Activated CD4-positive, alpha-beta T cell treated with anti-CD3 and anti-CD28 coated beads for 36 hours (primary cell): ENCODE data around the gene RASAL3. TPM values are rescaled to one million over a fixed set of nuclear protein-coding genes. Genes with fewer than 3 reads are reported as not detected.
A peak's percentile ranks its signal among the peaks of the same experiment; 100 is the strongest.

Source experiments
- ATAC-seq: fragments of 200-7000 bp; cut with Tn5 transposase; one replicate; pipeline ENCODE4 v1.10.0; 2021; ENCODE audit warnings: mild to moderate bottlenecking, moderate library complexity
- CTCF ChIA-PET: fragments of 350-600 bp; sonication (Branson Sonifier 250); formaldehyde crosslinking; loops from one replicate; lab custom pipeline; 2021; ENCODE audit warnings: antibody characterized with exemption; lab: Charles Lee
- POLR2A ChIA-PET: fragments of 350-600 bp; sonication (Branson Sonifier 250); formaldehyde crosslinking; loops from one replicate; lab custom pipeline; 2021; ENCODE audit warnings: antibody characterized with exemption, inconsistent platforms; lab: Charles Lee
- DNase-seq: peaks from one replicate; pipeline ENCODE4 v3.0.0-alpha.2; 2020
- H3K27ac Mint-ChIP-seq: one replicate; pipeline ENCODE4 v1.8.0; 2021; ENCODE audit warnings: mixed read lengths
- H3K27me3 Mint-ChIP-seq: one replicate; pipeline ENCODE4 v1.8.0; 2021; ENCODE audit warnings: mixed read lengths
- H3K36me3 Mint-ChIP-seq: one replicate; pipeline ENCODE4 v1.8.0; 2021; ENCODE audit warnings: low read depth, mixed read lengths
- H3K4me1 Mint-ChIP-seq: one replicate; pipeline ENCODE4 v1.8.0; 2021; ENCODE audit warnings: mixed read lengths
- H3K4me3 Mint-ChIP-seq: one replicate; pipeline ENCODE4 v1.8.0; 2021; ENCODE audit warnings: mild to moderate bottlenecking, moderate library complexity, mixed read lengths
- H3K9me3 Mint-ChIP-seq: one replicate; pipeline ENCODE4 v1.8.0; 2021; ENCODE audit warnings: low read depth, mixed read lengths
- intact Hi-C, 2 experiments: fragments of 100-400 bp; cut with DNase I in 1 of 2; cut with micrococcal nuclease in 1 of 2; formaldehyde crosslinking; loops; one replicate each; pipeline versions ENCODE4 v1.14.2 to v1.15.1; 2022 to 2024; cut with DNase I, micrococcal nuclease
- total RNA-seq, 2 experiments: library from RNA; stranded (reverse); gene quantifications; one replicate each; pipeline ENCODE4 v1.2.3, GENCODE V29; 2021

Gene RASAL3
- total RNA-seq, 2 experiments from 2014 or later: 80.7 to 97.7 TPM

DNA sequence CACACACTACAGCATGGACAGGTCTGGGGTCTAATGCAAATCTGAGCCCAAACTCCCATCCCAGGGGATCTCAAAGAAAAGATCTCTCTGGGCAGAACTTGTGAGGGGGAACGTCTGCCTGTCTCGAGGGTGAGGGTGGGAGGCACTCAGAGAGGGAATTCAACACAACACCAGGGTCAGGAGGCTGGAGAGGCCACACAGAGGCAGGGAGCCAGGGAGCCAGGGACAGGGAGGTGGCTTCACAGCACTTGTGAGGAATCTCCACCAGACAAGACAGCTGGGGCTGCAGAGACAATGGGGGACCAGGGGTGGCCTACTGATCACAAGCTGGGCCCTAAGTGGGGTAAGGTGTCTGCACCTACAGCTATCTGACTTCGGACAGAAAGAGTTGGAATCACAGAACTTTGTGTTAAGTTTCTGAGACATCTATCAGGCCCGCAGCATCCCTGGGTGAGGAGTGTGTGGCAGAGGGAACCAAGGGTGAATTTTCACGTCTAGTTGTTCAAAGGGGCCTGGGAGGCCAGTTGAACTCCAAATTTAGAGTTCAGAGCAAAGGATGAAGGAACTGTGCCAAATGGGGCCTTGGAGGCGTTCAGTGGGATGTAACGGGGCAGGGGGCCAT is 32.8 kb downstream of the RASAL3 start:
- POLR2A ChIA-PET: interaction anchor here (2.9 kb wide), 1 partner anchor 13 kb away, joined by 19 read pairs; the partner anchor contains the start of gene AKAP8L

DNA sequence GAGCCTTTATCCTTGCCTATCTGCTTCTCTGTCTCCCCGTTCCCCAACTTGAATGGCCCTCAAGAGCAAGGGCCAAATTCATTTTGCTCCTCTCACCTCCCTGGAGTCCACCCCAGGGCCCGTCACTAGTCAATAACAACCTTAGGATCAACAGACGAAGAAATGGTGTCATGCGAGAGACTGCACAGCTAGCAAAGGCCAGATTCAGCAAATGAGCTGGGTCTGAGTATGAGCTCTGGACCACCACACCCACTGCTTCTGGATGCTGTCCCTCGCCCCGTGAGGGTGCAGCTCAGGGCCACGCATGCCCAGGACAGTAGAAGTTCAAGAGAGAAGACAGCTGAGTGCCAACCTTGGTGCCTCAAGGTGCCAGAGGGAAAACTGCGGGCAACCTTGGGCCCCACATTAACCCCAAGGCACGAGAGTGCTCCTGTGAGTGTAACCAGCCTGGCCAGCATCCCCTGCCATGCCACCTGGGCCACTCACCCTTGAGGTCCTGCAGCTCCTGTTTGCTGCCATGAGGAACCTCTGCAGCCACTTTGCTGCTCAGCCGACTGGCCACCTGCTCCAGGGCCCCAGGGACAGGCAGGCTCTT is 33.7 kb downstream of the RASAL3 start:
- CTCF ChIA-PET: interaction anchor here (1.0 to 2.1 kb wide), 2 partner anchors 11 to 306 kb away, joined by 4 to 10 read pairs; partner anchors contain the start of gene AKAP8L
- H3K4me1 Mint-ChIP-seq: peaks cover 23% of the 10 kb centered on the region
- ATAC-seq (no peak), DNase-seq (no peak)
- peak overlapping the region; percentile 91 for H3K27ac Mint-ChIP-seq
- intact Hi-C loops: loop anchor here in 1 of 2 experiments (5.0 kb wide), 1 partner anchor 98 kb away; the partner anchor contains the start of gene BRD4
- H3K36me3 Mint-ChIP-seq: peaks cover 32% of the 10 kb centered on the region
- H3K4me3 Mint-ChIP-seq: peak overlapping the region; percentile 93
- no peaks in the 10 kb centered on the region for H3K9me3 Mint-ChIP-seq
- POLR2A ChIA-PET: interaction anchor here (1.2 kb wide), 1 partner anchor 12 kb away, joined by 4 read pairs; the partner anchor contains the start of gene AKAP8L
- H3K27me3 Mint-ChIP-seq: no peaks in the 10 kb centered on the region

More for the DNA sequence above, 32.8 kb downstream of the RASAL3 start:
- peak overlapping the region; percentile 93 for H3K4me3 Mint-ChIP-seq
- ATAC-seq: no peak
- H3K27ac Mint-ChIP-seq: peak overlapping the region; percentile 91
- no peak for DNase-seq
- peaks cover 25% of the 10 kb centered on the region for H3K36me3 Mint-ChIP-seq
- H3K27me3 Mint-ChIP-seq: no peaks in the 10 kb centered on the region
- H3K4me1 Mint-ChIP-seq: peaks cover 26% of the 10 kb centered on the region
- CTCF ChIA-PET: interaction anchor here (0.6 to 2.1 kb wide), 4 partner anchors 12 to 307 kb away, joined by 3 to 10 read pairs (median 5); partner anchors contain the start of gene AKAP8L
- H3K9me3 Mint-ChIP-seq: no peaks in the 10 kb centered on the region
- intact Hi-C loops: loop anchor here (1.0 to 5.0 kb wide), 9 partner anchors 12 to 405 kb away; partner anchors contain the start of genes AKAP8 (in 1 of the 2), BRD4 (in 1 of the 2) and WIZ (in 1 of the 2)

DNA sequence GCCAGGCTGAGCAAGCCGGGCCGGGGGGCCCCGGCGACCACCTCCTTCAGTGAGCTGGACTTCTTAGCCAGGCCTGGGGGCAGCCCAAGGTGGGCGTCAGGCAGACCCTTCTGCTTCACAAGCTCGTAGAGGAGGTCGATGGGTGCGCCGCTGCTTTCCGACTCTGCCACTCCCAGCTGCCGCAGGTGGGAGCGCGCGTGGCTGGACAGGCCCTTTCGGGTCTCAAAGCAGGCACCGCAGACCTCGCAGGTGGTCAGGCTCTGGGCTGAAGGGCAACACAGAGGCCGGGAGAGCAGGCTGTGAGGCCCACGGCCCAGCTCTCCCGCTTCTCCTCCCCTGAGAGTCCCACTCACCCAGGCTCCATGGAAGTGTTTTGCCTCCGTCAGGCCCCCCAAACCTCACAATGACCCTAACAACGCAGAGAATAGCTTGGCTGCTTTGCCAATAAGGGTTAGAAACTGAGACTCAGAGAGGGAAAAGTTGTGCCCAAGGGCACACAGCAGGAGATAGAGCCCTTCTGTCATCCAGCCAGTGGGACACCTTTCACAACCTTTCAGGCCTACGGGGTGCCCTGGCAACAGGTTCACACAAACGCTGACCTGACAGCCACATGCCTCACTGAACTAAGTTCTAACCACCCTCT is 34.4 kb downstream of the RASAL3 start:
- intact Hi-C loops: loop anchor here in 1 of 2 experiments (5.0 kb wide), 1 partner anchor 98 kb away; the partner anchor contains the start of gene BRD4
- Mint-ChIP-seq H3K9me3 (no peaks in the 10 kb centered on the region), H3K36me3 (peaks cover 34% of the 10 kb centered on the region), H3K4me3 (no peak overlapping the region), H3K27me3 (no peaks in the 10 kb centered on the region), H3K27ac (no peak overlapping the region), H3K4me1 (peaks cover 23% of the 10 kb centered on the region)
- CTCF ChIA-PET: interaction anchor here (2.1 kb wide), 1 partner anchor 10 kb away, joined by 10 read pairs; the partner anchor contains the start of gene AKAP8L
- ATAC-seq (no peak), DNase-seq (no peak)
- POLR2A ChIA-PET: interaction anchor here (1.2 to 1.4 kb wide), 3 partner anchors 11 to 13 kb away, joined by 3 to 4 read pairs (median 4); partner anchors contain the start of gene AKAP8L

DNA sequence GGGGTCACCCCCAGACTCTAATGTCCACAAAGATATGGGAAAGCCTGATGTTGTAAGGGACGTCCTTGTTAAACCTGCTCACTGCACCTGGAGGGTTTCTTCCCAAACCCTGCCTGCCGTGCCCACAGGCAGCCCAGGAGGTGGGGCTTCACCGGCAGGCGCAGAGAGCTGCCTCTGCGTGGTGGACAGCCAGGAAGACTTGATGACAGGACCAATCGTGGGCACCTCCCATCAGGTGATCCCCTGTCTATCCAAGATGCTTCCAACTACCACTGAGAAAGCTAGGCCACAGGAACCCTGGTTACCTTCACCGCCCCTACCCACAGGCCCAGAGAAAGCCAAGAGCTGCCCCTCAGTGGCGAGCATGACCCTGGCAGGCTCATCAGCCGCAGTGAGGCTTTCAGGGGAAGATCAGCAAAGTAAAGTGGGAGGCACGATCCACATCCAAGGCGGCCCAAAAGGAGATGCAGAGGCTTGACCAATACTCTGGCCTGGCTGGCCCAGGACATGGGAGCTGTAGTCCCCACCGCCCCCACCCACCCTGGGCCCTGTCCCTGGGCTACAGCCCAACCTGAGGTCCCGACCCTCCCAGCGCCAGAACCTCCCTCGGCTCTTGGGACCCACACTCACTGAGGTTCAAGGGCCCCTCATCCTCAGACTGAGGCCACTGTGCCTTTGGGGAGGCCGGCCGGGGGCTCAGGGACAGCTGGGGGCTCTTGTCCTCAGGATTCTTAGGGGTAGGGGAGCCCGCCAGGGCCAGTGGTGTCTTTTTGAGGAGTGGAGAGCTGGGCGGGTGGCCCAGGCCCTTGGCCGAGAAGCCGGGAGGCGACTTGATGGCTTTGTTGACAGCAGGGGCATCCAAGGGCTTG is 35.2 kb downstream of the RASAL3 start:
- intact Hi-C loops: no loop called here
- no peak overlapping the region for H3K4me3 Mint-ChIP-seq
- POLR2A ChIA-PET: interaction anchor here (1.1 to 1.4 kb wide), 3 partner anchors 10 to 34 kb away, joined by 3 to 4 read pairs (median 3); partner anchors contain the start of gene AKAP8L
- no peak for ATAC-seq
- CTCF ChIA-PET: interaction anchor here (1.6 to 2.1 kb wide), 2 partner anchors 10 kb away, joined by 5 to 10 read pairs; partner anchors contain the start of gene AKAP8L
- peaks cover 23% of the 10 kb centered on the region for H3K4me1 Mint-ChIP-seq
- DNase-seq: no peak
- H3K27me3 Mint-ChIP-seq: no peaks in the 10 kb centered on the region
- H3K27ac Mint-ChIP-seq: no peak overlapping the region
- no peaks in the 10 kb centered on the region for H3K9me3 Mint-ChIP-seq
- H3K36me3 Mint-ChIP-seq: peaks cover 36% of the 10 kb centered on the region

DNA sequence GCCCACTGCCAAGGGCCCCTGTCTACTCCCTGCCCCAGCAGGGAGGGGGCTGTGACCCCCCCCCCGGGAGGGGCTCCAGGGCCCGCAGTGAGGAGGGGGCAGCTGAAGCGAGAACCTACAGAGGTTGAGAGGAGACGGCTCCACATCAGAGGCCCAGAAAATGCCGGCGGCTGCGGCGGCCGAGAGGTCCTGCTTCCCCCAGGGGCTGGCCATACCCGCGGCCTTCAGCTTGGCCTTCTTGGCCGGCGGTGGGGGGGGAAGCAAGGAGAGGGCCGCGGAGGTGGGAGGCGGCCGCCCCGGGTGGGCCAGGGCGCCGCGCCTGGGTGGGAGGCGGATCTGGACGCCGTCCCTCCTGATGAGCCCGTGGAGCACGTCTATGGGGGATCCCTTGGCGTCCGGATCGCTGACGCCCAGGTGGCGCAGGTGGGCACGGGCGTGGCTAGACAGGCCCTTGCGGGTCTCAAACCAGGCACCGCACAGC is 36.3 kb downstream of the RASAL3 start:
- intact Hi-C loops: no loop called here
- no peak for ATAC-seq
- POLR2A ChIA-PET: no interaction called here

DNA sequence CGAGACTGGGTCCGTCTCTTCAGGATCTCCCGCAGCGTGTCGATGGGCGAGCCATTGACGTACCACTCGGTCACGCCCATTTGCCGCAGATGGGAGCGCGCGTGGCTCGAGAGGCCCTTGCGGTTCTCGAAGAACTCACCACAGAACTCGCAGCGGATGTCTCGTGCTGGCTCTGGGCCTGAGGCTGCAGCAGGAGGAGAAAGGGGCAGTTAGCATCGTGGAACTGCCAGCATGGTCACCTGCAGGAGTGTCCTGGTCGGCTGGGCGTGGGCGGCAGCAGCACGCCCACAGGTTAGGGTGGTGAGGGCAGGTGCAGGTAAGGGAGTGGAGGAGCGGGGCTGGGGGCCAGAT is 37.0 kb downstream of the RASAL3 start:
- ATAC-seq (no peak), DNase-seq (no peak)
- no peak overlapping the region for H3K27ac Mint-ChIP-seq
- ChIA-PET POLR2A (no interaction called here), CTCF (no interaction called here)
- H3K36me3 Mint-ChIP-seq: peaks cover 51% of the 10 kb centered on the region
- peaks cover 15% of the 10 kb centered on the region for H3K4me1 Mint-ChIP-seq
- intact Hi-C loops: no loop called here
- H3K4me3 Mint-ChIP-seq: no peak overlapping the region
- H3K27me3 Mint-ChIP-seq: no peaks in the 10 kb centered on the region
- no peaks in the 10 kb centered on the region for H3K9me3 Mint-ChIP-seq

More for the DNA sequence above, 36.3 kb downstream of the RASAL3 start:
- Mint-ChIP-seq H3K4me1 (peaks cover 16% of the 10 kb centered on the region), H3K9me3 (no peaks in the 10 kb centered on the region), H3K4me3 (no peak overlapping the region), H3K36me3 (peaks cover 46% of the 10 kb centered on the region), H3K27ac (no peak overlapping the region), H3K27me3 (no peaks in the 10 kb centered on the region)
- no peak for DNase-seq
- CTCF ChIA-PET: interaction anchor here (1.6 kb wide), 1 partner anchor 8 kb away, joined by 5 read pairs; no protein-coding TSS in a partner anchor

DNA sequence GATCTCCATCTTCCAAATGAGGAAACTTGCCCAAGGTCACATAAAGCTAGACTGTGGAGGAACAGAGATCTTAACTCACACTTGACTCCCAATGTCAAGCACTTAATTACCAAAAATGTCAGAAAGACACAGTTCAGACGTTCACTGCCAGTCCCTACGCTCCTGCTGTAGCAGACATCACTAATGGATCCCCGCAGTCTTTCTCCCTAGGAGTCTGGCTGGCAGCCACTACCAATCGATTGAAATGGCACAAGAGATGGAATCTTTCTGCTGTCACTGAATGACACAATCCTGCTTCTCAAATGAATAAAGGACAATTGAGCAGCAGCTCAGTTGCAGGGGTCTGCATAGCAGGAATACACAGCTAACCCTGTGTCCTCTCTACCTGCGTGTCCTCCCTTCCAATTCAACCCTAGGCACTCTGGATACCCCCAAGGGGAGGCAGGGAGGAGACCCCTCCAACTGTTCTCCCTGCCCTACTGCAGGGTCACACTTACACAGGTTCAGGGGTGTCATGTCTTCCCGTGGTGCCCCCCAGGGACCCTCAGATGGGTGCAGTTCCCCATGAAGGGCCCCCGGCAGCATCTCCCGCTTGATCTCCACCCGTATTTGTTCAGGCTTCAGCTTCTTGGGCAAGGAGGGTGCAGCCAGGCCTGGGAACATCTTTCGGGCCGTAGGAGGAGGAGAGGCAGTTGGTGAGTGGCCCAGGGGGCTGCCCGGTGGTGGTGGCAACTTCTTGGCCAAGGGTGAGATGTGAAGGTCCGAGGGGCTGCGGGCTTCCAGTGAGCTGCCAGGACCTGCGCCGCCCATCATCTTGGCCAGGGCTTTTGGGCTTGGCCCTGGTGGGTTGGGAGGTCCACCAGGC is 37.6 kb downstream of the RASAL3 start:
- Mint-ChIP-seq H3K4me3 (no peak overlapping the region), H3K27ac (no peak overlapping the region), H3K9me3 (no peaks in the 10 kb centered on the region), H3K36me3 (peaks cover 50% of the 10 kb centered on the region), H3K4me1 (peaks cover 15% of the 10 kb centered on the region), H3K27me3 (no peaks in the 10 kb centered on the region)
- DNase-seq (peak; percentile 36), ATAC-seq (peak; percentile 63)
- POLR2A ChIA-PET: no interaction called here
- CTCF ChIA-PET: no interaction called here
- intact Hi-C loops: no loop called here

DNA sequence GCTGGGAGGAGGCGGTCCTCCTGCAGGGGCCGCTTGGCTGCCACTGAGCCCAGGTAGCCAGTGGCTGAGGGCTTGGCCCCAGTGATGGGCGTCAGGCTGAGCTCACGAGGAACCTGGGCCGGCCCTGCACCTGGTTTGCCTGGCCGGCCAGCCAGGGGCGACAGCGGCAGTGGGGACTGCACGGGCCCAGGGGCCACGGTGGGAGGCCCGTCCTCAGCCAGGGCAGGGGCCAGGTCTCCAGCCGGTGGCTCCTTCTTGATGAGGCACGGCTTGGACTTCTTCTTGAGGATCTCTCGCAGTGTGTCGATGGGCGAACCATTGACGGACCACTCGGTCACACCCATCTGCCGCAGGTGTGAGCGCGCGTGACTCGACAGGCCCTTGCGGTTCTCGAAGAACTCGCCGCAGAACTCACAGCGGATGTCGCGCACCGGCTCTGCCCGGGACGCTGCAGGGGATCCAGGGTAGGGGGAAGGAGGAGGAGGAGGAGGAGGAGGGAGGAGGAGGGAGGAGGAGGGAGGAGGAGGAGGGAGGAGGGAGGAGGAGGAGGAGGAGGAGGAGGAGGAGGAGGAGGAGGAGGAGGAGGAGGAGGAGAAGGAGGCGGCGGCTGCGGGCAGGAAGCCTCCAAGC is 38.9 kb downstream of the RASAL3 start:
- DNase-seq (no peak), ATAC-seq (no peak)
- no peak overlapping the region for H3K27ac Mint-ChIP-seq
- ChIA-PET CTCF (no interaction called here), POLR2A (interaction anchor here (0.6 kb wide), 1 partner anchor 14 kb away, joined by 4 read pairs; no protein-coding TSS in a partner anchor)
- H3K4me3 Mint-ChIP-seq: no peak overlapping the region
- H3K9me3 Mint-ChIP-seq: no peaks in the 10 kb centered on the region
- H3K4me1 Mint-ChIP-seq: peaks cover 3% of the 10 kb centered on the region
- intact Hi-C loops: no loop called here
- H3K36me3 Mint-ChIP-seq: peaks cover 45% of the 10 kb centered on the region
- no peaks in the 10 kb centered on the region for H3K27me3 Mint-ChIP-seq

DNA sequence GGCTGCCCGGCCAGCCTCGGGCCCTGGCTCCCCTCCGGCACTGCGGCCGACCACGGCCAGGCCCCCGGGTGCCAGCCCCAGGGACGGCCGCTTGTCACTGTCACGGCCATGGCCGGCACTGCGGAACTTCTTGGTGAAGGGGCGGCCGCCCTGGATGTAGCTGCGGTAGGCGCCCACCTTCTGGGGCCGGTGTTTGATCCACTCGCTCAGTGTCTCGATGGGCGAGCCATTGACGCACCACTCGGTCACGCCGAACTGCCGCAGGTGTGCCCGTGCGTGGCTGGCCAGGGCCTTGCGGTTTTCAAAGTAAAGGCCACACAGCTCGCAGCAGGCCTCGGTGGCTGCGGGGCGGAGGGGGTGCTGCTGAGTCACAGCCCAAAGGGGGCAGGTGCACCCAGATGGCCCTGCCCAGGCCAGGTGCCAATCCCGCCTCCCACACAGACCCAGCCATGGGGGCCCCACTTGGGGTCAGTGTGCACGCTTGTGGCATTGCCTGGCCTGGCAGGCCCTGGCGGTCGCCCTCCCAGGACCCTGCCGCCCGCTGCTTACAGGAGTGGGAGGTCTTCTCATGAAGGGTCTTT is 39.6 kb downstream of the RASAL3 start:
- ATAC-seq: no peak
- Mint-ChIP-seq H3K27me3 (no peaks in the 10 kb centered on the region), H3K36me3 (peaks cover 43% of the 10 kb centered on the region), H3K4me3 (no peak overlapping the region), H3K27ac (no peak overlapping the region), H3K9me3 (no peaks in the 10 kb centered on the region), H3K4me1 (peaks cover 2% of the 10 kb centered on the region)
- ChIA-PET POLR2A (no interaction called here), CTCF (no interaction called here)
- intact Hi-C loops: no loop called here
- no peak for DNase-seq
